Endothelial cell of umbilical vein (primary cell): ENCODE results near the gene SGF29. TPM values are rescaled to one million over a fixed set of nuclear protein-coding genes. Genes with fewer than 3 reads are reported as not detected.

Experiments used
- BruUV-seq: library from RNA; stranded (reverse); fragments of 400-500 nt; replicated peaks from 2 replicates; lab custom pipeline; 2021; lab: Mats Ljungman, UMichigan
- CTCF ChIA-PET: fragments of 300-600, 350-600 bp; sonication (Branson Sonifier 250); formaldehyde crosslinking; loops from one replicate; lab custom pipeline; 2021; ENCODE audit warnings: antibody characterized with exemption, inconsistent platforms; lab: Charles Lee
- POLR2A ChIA-PET: fragments of 300-600, 350-600 bp; sonication (Branson Sonifier 250); formaldehyde crosslinking; loops from one replicate; lab custom pipeline; 2021; ENCODE audit warnings: antibody characterized with exemption, inconsistent platforms; lab: Charles Lee
- DNase-seq: peaks from one replicate; pipeline ENCODE4 v3.0.0-alpha.2; 2011; ENCODE audit warnings: low read depth, low spot score
- FAIRE-seq: peaks from 2 replicates; lab custom pipeline; 2011; peaks lifted over from hg19 to GRCh38; lab: Jason Lieb, UNC
- H2AFZ ChIP-seq: 2 replicates; pipeline ENCODE4 v1.6.0; 2012; ENCODE audit warnings: low read depth, low read length, control low read depth, inconsistent platforms
- H3K27ac ChIP-seq: 2 replicates; pipeline ENCODE4 v1.5.1; 2011; ENCODE audit warnings: low read depth, mild to moderate bottlenecking, control low read depth, low read length, moderate library complexity; ENCODE audit not compliant: insufficient read depth
- H3K27me3 ChIP-seq, 2 experiments: 2 replicates each; pipeline versions ENCODE4 v1.6.0 to v1.6.1; 2011; ENCODE audit warnings: low read length in 2 of 2, mixed read lengths in 1 of 2; ENCODE audit not compliant: control insufficient read depth in 2 of 2, insufficient read depth in 2 of 2
- H3K36me3 ChIP-seq, 2 experiments: 2 replicates in 1 of 2; 3 replicates in 1 of 2; pipeline ENCODE4 v1.5.1; 2011; ENCODE audit warnings: low read length in 2 of 2, mild to moderate bottlenecking in 1 of 2, moderate library complexity in 1 of 2; ENCODE audit not compliant: control insufficient read depth in 2 of 2, insufficient read depth in 2 of 2; ENCODE audit errors: extremely low read depth in 1 of 2
- H3K4me1 ChIP-seq: 3 replicates; pipeline ENCODE4 v1.5.1; 2011; ENCODE audit warnings: mild to moderate bottlenecking, low read length; ENCODE audit not compliant: control insufficient read depth, insufficient read depth; ENCODE audit errors: extremely low read depth
- H3K4me2 ChIP-seq: 2 replicates; pipeline ENCODE4 v1.6.1; 2011; ENCODE audit warnings: low read length, control low read depth, mixed read lengths; ENCODE audit not compliant: insufficient read depth
- H3K4me3 ChIP-seq, 3 experiments: fragments of 200-600 bp in 1 of 3; sonication (generic), shearing (Covaris generic) in 1 of 3; replicated peaks in 1 of 3; 2 replicates each; pipeline ENCODE4 v1.5.1; 2011 to 2016; ENCODE audit warnings: control low read depth in 3 of 3, low read length in 3 of 3, mild to moderate bottlenecking in 2 of 3, inconsistent platforms in 1 of 3, low read depth in 1 of 3, moderate library complexity in 1 of 3; ENCODE audit not compliant: insufficient read depth in 1 of 3
- H3K79me2 ChIP-seq: 2 replicates; pipeline ENCODE4 v1.6.0; 2012; ENCODE audit warnings: low read length, inconsistent platforms; ENCODE audit not compliant: control insufficient read depth, insufficient read depth
- H3K9ac ChIP-seq: replicated peaks from 2 replicates; pipeline ENCODE3; 2011; ENCODE audit warnings: low read length, control low read depth; ENCODE audit not compliant: insufficient read depth; ENCODE audit errors: extremely low read depth
- H3K9me1 ChIP-seq: replicated peaks from 3 replicates; pipeline ENCODE4 v1.6.0; 2011; ENCODE audit warnings: mild to moderate bottlenecking, low read length; ENCODE audit not compliant: control insufficient read depth, insufficient read depth; ENCODE audit errors: extremely low read depth
- H3K9me3 ChIP-seq: replicated peaks from 2 replicates; pipeline ENCODE4 v1.5.1; 2012; ENCODE audit warnings: low read length, inconsistent platforms; ENCODE audit not compliant: control insufficient read depth, insufficient read depth
- H4K20me1 ChIP-seq: replicated peaks from 2 replicates; pipeline ENCODE3; 2011; ENCODE audit warnings: mild to moderate bottlenecking, low read length; ENCODE audit not compliant: control insufficient read depth, insufficient read depth; ENCODE audit errors: extremely low read depth
- EZH2 ChIP-seq: IDR thresholded peaks from 2 replicates; pipeline ENCODE4 v1.6.1; 2012; ENCODE audit warnings: borderline replicate concordance, low read depth, mild to moderate bottlenecking, moderate library complexity, low read length, inconsistent platforms; ENCODE audit not compliant: severe bottlenecking
- FOS ChIP-seq: IDR thresholded peaks from 2 replicates; pipeline ENCODE4 v1.6.1; 2011; ENCODE audit warnings: mild to moderate bottlenecking, low read length, moderate library complexity, borderline replicate concordance; ENCODE audit not compliant: insufficient read depth
- GATA2 ChIP-seq: IDR thresholded peaks from 2 replicates; pipeline ENCODE4 v1.7.0; 2011; ENCODE audit warnings: low read depth, mild to moderate bottlenecking, moderate library complexity, mixed read lengths, low read length; ENCODE audit not compliant: insufficient read length, insufficient read depth
- JUN ChIP-seq: IDR thresholded peaks from 2 replicates; pipeline ENCODE4 v1.6.1; 2011; ENCODE audit warnings: borderline replicate concordance, low read depth; ENCODE audit not compliant: insufficient read length, insufficient read depth
- MYC ChIP-seq: IDR thresholded peaks from one replicate; pipeline ENCODE4 v1.6.1; 2011; ENCODE audit warnings: mild to moderate bottlenecking, low read depth, low read length
- POLR2A ChIP-seq: IDR thresholded peaks from 2 replicates; pipeline ENCODE4 v1.6.1; 2012; ENCODE audit warnings: low read depth, mild to moderate bottlenecking, control low read depth, low read length
- POLR2AphosphoS5 ChIP-seq: IDR thresholded peaks from 2 replicates; pipeline ENCODE4 v1.6.1; 2012; ENCODE audit warnings: low read depth, mild to moderate bottlenecking, control low read depth, low read length, moderate library complexity; ENCODE audit not compliant: insufficient read depth
- dilution Hi-C: fragments of 300-500 bp; cut with MboI; formaldehyde crosslinking; loops from one replicate; pipeline ENCODE4 v1.15.0; 2019; ENCODE audit warnings: low sequenced_read_pairs; ENCODE audit not compliant: extremely low pct_ligation_motif_present
- intact Hi-C: fragments of 100-400 bp; cut with micrococcal nuclease; formaldehyde crosslinking; loops from one replicate; pipeline ENCODE4 v1.10.0; 2022
- polyA plus RNA-seq, 4 experiments: library from polyadenylated mRNA; depleted of rRNA in 3 of 4; stranded (reverse) in 3 of 4; unstranded in 1 of 4; fragments of >200 nt; gene quantifications; 2 replicates each; pipeline versions ENCODE4 v1.2.1 to v1.2.3, GENCODE V29; 2011 to 2012; ENCODE audit warnings: missing spikeins in 1 of 4
- total RNA-seq: library from RNA; stranded (reverse); gene quantifications from 2 replicates; pipeline ENCODE4 v1.2.3, GENCODE V29; 2021
- TF ChIP-seq, protein P1 (sequence below): IDR thresholded peaks from 2 replicates; pipeline ENCODE4 v1.6.1; 2011; ENCODE audit not compliant: insufficient read depth, insufficient read length
- TF ChIP-seq, protein P2 (sequence below), 2 donors: IDR thresholded peaks; 1 replicate in 1 of 2; 2 replicates in 1 of 2; pipeline ENCODE4 v1.5.1; 2011; ENCODE audit warnings: low read length in 2 of 2, mild to moderate bottlenecking in 2 of 2, moderate library complexity in 2 of 2, control low read depth in 1 of 2, inconsistent platforms in 1 of 2, low read depth in 1 of 2; ENCODE audit not compliant: insufficient read depth in 1 of 2; ENCODE audit errors: extremely low read depth in 1 of 2

The SGF29 gene
- total and polyA plus RNA-seq, 2 donors (not counting 3 experiments of a cell fraction or from before 2014, with no cell fraction given): 3.4 to 12.0 TPM

DNA sequence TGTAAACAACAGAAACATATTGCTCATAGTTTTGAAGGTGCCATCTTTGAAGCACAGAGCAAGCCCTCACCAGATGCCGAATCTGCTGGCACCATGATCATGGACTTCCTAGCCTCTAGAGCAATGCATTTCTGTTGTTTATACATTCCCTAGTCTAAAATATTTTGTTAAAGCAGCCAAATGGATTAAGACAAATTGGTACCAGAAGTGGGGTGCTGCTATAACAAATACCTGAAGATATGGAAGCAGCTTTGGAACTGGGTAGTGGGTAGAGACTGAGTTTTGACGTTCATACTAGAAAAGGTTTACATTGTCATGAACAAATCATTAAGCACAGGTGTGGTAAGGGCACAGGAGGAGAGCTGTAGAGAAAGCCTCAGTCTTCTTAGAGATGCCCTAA, 13.6 kb downstream of the SGF29 start:
- Histone ChIP-seq H3K9me1 (no peaks in the 10 kb centered on the region), H3K27ac (no peak overlapping the region), H3K4me2 (no peak overlapping the region), H3K36me3 (no peaks in the 10 kb centered on the region), H2AFZ (no peak overlapping the region), H3K79me2 (no peaks in the 10 kb centered on the region), H4K20me1 (no peaks in the 10 kb centered on the region), H3K9ac (no peak overlapping the region), H3K9me3 (no peaks in the 10 kb centered on the region), H3K4me1 (no peaks in the 10 kb centered on the region), H3K4me3 (no peak overlapping the region), H3K27me3 (no peaks in the 10 kb centered on the region)
- intact Hi-C loops (no loop called here), dilution Hi-C loops (no loop called here)
- no peak for TF ChIP-seq EZH2
- TF ChIP-seq GATA2: no peak
- TF ChIP-seq POLR2AphosphoS5: no peak
- no peak for TF ChIP-seq POLR2A
- TF ChIP-seq, protein P1, sequence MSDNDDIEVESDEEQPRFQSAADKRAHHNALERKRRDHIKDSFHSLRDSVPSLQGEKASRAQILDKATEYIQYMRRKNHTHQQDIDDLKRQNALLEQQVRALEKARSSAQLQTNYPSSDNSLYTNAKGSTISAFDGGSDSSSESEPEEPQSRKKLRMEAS: no peak
- TF ChIP-seq, protein P2, sequence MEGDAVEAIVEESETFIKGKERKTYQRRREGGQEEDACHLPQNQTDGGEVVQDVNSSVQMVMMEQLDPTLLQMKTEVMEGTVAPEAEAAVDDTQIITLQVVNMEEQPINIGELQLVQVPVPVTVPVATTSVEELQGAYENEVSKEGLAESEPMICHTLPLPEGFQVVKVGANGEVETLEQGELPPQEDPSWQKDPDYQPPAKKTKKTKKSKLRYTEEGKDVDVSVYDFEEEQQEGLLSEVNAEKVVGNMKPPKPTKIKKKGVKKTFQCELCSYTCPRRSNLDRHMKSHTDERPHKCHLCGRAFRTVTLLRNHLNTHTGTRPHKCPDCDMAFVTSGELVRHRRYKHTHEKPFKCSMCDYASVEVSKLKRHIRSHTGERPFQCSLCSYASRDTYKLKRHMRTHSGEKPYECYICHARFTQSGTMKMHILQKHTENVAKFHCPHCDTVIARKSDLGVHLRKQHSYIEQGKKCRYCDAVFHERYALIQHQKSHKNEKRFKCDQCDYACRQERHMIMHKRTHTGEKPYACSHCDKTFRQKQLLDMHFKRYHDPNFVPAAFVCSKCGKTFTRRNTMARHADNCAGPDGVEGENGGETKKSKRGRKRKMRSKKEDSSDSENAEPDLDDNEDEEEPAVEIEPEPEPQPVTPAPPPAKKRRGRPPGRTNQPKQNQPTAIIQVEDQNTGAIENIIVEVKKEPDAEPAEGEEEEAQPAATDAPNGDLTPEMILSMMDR (IDR thresholded peaks at IDR 0.05; ENCODE audit: extremely low read depth in 1 of 2, insufficient read depth in 1 of 2, low read depth in 1 of 2, low read length in 2 of 2): no peak
- no peak for TF ChIP-seq MYC
- TF ChIP-seq JUN: no peak
- TF ChIP-seq FOS: no peak
- no TSS peak for BruUV-seq
- DNase-seq (no peak), FAIRE-seq (peak; percentile 31)
- ChIA-PET POLR2A (no interaction called here), CTCF (no interaction called here)
